Coronary artery (tissue), 2 donors: ENCODE results near the gene TMPRSS9.

Experiments
- DNase-seq: peaks from one replicate; pipeline ENCODE4 v3.0.0-alpha.2; 2017; ENCODE audit warnings: low spot score
- H3K27ac ChIP-seq, 2 donors: fragments of 200-600 bp; sonication (generic); one replicate each; pipeline ENCODE4 v1.5.1; 2016 to 2019
- H3K4me3 ChIP-seq: fragments of 200-600 bp; sonication (generic); 2 replicates; pipeline ENCODE4 v1.5.1; 2016; ENCODE audit warnings: mild to moderate bottlenecking, moderate library complexity
- CTCF ChIP-seq: fragments of 200-600 bp; sonication (generic); IDR thresholded peaks from one replicate; pipeline ENCODE4 v1.5.1; 2019; ENCODE audit warnings: antibody characterized with exemption

Gene TMPRSS9

GRCh38 chr19:2436384-2436783 is 76.3 kb downstream of the TMPRSS9 start:
- H3K27ac ChIP-seq = no peak overlapping the region
- TF ChIP-seq CTCF = no peak
- no peak for DNase-seq

GRCh38 chr19:2436926-2437325 is 76.9 kb downstream of the TMPRSS9 start:
- no peak overlapping the region for H3K27ac ChIP-seq
- TF ChIP-seq CTCF = no peak
- H3K4me3 ChIP-seq = no peak overlapping the region
- no peak for DNase-seq

More at GRCh38 chr19:2436384-2436783, 76.3 kb downstream of the TMPRSS9 start:
- no peak overlapping the region for H3K4me3 ChIP-seq

- DNase-seq = no peak
- Histone ChIP-seq H3K4me3 (no peak overlapping the region), H3K27ac (no peak overlapping the region)
- TF ChIP-seq CTCF = no peak
Measured at GRCh38 chr19:2438178-2438577, 78.1 kb downstream of the TMPRSS9 start.

- H3K4me3 ChIP-seq = no peak overlapping the region
- no peak for TF ChIP-seq CTCF
- no peak overlapping the region for H3K27ac ChIP-seq
- DNase-seq = no peak
Measured at GRCh38 chr19:2440515-2440914, 80.5 kb downstream of the TMPRSS9 start.

- H3K4me3 ChIP-seq = no peak overlapping the region
- no peak overlapping the region for H3K27ac ChIP-seq
- no peak for TF ChIP-seq CTCF
- no peak for DNase-seq
Measured at GRCh38 chr19:2441096-2441752, 81.2 kb downstream of the TMPRSS9 start.

- no peak overlapping the region for H3K27ac ChIP-seq
- no peak overlapping the region for H3K4me3 ChIP-seq
- no peak for DNase-seq
- TF ChIP-seq CTCF = no peak
Measured at GRCh38 chr19:2443116-2443784, 83.2 kb downstream of the TMPRSS9 start.

GRCh38 chr19:2443785-2444182 is 83.7 kb downstream of the TMPRSS9 start:
- DNase-seq = no peak
- no peak overlapping the region for H3K4me3 ChIP-seq
- no peak for TF ChIP-seq CTCF
- H3K27ac ChIP-seq = no peak overlapping the region
